Cardiac fibroblast (primary cell): ENCODE measurements around the gene GSE1.

Experiments used
- DNase-seq, 2 donors: peaks; one replicate each; pipeline versions ENCODE4 v3.0.0 to v3.0.0-alpha.2; 2010; ENCODE audit warnings: low read depth in 2 of 2
- H3K4me3 ChIP-seq, 2 donors: replicated peaks in 1 of 2; 1 replicate in 1 of 2; 2 replicates in 1 of 2; pipeline ENCODE4 v1.5.1; 2011; ENCODE audit warnings: low read depth in 2 of 2, low read length in 2 of 2, mild to moderate bottlenecking in 2 of 2, moderate library complexity in 1 of 2
- TF ChIP-seq, protein P1 (sequence below): IDR thresholded peaks from one replicate; pipeline ENCODE4 v1.5.1; 2011; ENCODE audit warnings: low read depth, mild to moderate bottlenecking, low read length, inconsistent platforms

The GSE1 gene

DNA sequence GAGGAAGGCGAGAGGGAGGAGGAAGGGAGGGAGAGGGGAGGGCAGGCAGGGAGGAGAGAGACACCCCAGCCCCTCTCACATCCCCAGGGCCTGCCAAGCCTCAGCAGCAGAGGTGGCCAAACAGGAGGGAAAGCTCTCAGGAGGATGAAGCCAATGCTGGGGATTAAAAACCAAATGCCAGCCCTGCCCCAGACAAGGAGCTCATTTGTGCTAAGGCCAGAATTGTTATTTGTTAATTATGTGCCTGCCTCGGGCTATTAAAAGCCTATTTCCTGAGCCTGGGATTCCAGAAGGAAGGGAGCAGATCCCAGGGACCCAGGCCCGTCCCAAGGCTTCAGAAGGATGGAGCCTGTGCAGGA lies 103.5 kb downstream of the GSE1 start:
- H3K4me3 ChIP-seq: no peak overlapping the region
- no peak for DNase-seq
- TF ChIP-seq, protein P1, sequence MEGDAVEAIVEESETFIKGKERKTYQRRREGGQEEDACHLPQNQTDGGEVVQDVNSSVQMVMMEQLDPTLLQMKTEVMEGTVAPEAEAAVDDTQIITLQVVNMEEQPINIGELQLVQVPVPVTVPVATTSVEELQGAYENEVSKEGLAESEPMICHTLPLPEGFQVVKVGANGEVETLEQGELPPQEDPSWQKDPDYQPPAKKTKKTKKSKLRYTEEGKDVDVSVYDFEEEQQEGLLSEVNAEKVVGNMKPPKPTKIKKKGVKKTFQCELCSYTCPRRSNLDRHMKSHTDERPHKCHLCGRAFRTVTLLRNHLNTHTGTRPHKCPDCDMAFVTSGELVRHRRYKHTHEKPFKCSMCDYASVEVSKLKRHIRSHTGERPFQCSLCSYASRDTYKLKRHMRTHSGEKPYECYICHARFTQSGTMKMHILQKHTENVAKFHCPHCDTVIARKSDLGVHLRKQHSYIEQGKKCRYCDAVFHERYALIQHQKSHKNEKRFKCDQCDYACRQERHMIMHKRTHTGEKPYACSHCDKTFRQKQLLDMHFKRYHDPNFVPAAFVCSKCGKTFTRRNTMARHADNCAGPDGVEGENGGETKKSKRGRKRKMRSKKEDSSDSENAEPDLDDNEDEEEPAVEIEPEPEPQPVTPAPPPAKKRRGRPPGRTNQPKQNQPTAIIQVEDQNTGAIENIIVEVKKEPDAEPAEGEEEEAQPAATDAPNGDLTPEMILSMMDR: no peak

DNA sequence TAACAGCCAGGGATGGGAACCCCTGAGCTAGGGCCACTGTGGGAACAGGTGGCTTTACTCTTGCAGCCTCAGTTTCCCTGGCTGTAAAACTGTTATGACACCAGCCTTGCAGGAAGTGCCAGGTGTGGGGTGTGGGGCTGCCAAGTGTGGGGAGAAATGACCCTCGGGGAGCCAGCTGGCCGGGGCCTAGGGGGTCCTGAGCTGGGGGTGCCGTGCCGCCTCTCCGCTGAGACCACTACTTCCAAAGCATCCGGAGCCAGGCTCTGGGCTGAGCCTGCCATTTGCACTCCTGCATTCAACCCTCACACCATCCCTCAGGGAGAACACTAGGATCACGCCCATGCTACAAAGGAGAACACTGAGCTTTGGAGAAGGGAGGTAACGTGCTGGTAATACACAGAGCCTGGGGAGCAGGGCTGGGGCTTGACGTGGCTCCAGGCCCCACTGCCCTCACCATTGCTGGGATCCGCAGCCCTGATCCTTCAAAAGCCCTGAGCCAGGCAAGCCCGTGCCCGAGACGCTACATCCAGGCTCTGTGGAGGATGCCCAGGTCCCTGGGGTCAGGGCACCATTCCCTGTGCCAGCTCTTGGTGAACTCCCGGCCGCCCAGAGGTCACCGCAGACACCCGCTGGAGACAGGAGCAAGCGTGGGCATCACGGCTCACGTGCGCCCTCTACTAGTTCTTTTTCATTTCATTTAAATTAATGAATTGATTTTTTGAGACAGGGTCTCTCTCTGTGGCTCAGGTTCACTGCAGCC lies 104.5 kb downstream of the GSE1 start:
- TF ChIP-seq, protein P1: peak; percentile 56
- peak; percentile 72 for DNase-seq
- H3K4me3 ChIP-seq: no peak overlapping the region

DNA sequence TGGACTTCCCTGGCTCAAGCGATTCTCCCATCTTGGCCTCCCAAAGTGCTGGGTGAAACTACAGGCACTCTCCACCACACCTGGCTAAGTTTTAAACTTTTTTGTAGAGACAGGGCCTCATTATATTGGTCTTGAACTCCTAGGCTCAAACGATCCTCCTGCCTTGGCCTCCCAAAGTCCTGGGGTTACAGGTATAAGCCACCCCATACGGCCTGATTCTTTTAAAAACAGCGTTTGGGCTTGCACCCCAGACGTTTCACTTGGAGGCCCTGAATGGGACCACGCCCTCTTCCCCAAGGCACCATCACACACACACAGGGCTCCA lies 105.0 kb downstream of the GSE1 start:
- no peak for DNase-seq
- no peak overlapping the region for H3K4me3 ChIP-seq
- TF ChIP-seq, protein P1: no peak

DNA sequence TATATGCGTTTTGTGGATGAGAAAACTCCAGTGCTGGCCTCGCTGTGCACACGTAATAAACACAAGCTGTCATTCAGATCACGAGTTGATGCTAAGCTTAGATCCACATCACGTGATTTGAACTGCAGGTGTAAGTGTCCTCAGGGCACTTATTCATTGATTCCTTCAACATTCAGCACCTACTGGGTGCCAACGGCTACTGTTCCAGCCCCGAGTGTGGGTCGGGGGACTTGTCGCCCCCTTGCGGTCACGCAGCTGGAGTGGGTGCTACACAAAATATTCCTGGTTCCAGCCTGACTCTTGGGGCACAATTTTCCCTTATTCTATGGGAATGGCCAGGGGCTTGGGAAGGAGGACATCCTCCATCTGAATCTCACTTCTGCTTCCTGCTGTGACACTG lies 105.6 kb downstream of the GSE1 start:
- DNase-seq: no peak
- TF ChIP-seq, protein P1: peak; percentile 72
- no peak overlapping the region for H3K4me3 ChIP-seq

DNA sequence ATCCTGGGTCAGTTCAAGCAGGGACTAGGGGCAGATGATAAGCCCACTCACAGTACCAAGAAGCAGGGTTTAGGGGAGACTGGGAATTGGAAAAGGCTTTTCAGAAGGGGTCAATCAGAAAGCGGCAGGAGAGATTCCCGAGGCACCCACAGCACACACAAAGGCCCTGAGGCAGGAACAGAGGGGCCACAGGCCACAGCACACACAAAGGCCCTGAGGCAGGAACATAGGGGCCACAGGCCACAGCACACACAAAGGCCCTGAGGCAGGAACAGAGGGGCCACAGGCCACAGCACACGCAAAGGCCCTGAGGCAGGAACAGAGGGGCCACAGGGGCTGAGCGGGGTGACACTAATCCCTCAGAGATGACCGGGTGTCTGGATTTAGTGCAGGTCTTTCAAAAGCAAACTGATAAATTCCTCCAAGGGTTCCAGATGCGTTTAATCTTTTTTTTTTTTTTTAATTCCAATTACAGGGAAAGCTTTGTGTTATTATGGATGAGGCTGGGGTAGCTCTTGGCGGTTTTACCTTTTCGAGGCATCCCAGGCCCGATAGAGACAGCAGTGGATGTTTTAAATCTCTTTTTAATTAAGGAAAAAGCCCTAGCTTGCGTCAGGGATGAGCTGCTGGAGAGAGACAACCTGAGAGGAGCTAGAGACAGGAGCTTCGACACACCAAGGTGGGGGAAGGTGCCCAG lies 106.6 kb downstream of the GSE1 start:
- TF ChIP-seq, protein P1: no peak
- no peak for DNase-seq
- no peak overlapping the region for H3K4me3 ChIP-seq

DNA sequence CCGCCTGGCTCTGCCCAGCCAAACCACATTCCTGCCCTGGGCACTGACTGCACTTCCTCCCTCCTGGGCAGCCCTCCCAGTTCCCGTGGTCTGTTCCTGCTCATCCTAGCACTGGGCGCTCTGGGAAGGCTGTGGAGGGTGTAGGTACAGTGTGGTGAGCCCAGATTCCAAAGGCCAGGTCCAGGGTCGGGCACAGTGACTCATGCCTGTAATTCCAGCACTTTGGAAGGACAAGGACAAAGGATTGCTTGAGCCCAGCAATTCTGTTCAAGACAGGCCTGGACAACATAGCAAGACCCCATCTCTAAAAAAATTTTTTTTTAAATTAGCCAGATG lies 107.1 kb downstream of the GSE1 start:
- DNase-seq: no peak
- TF ChIP-seq, protein P1: no peak
- no peak overlapping the region for H3K4me3 ChIP-seq
